ENCODE data around the gene ALG1. TPM values are rescaled to one million over a fixed set of nuclear protein-coding genes. Genes with fewer than 3 reads are reported as not detected.

The ALG1 gene
- total and polyA plus RNA-seq, 10 of the 15 experiments (the other 5 are each of a cell fraction or from before 2014, with no cell fraction given): 1.5 to 43.2 (median 23.8) TPM

DNA sequence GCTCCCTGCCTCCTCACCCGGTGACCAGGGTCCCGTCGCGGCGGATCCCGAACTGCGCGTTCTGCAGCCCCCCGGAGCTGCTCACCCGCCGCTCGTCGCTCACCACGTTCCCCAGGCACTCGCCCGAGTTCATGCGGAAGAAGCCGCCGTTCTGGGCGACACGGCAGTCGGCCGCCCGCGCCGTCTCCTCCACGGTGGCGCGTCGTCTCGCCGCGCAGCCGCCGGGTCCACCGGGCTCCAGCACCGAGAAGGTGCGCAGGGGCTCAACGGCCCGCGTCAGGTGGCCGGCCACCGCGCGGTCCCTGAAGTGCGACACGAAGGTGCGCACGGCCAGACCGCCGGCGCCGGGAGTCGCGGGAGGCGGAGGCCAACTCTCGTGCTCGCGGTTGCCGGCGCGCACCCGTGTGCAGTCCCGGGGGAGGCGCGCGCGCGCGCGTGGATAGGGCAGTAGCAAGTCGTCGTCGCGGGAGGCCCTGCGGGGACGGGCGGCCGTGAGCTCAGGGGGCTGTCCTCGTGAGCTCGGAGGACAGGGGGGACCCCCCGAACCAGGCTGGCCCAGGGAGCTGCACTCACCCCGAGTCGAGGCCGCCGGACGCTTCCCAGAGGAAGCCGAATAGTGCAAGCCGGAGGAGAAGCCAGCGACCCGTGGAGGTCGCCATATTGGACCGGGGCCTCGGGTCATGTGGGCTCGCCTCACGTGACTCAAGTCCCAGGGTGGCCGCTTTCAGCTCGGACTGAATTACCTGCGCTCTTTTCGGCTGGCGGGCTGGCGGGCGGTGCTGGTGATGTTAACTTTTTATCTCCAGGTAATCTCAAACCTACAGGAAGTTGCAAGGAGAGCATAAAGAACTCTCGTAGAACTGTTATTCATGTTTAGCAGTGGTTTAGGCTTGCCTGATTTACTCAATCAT is 38.1 kb upstream of the ALG1 start, which contains the start of gene NAGPA (continued):
- TF ChIP-seq SIX5 (IDR thresholded peaks at IDR 0.05; ENCODE audit: low read depth, low read length, severe bottlenecking) (peak; percentile 62), SREBF1 (IDR thresholded peaks at IDR 0.05; ENCODE audit: low read length) (peak; percentile 69; the same call in 1 of the 2 replicates), IKZF2 (IDR thresholded peaks at IDR 0.05) (no peak), ZBED1 (IDR thresholded peaks at IDR 0.05; ENCODE audit: borderline replicate concordance) (no peak), ZNF622 (IDR thresholded peaks at IDR 0.05) (no peak), ATF7 (IDR thresholded peaks at IDR 0.05; ENCODE audit: low read depth) (no peak), NBN (IDR thresholded peaks at IDR 0.05) (no peak; the same call in 1 of the 2 replicates), JUNB (IDR thresholded peaks at IDR 0.05) (no peak), BACH1 (IDR thresholded peaks at IDR 0.05; ENCODE audit: borderline replicate concordance) (0 out of 2 replicates have a peak, but pooled peaks have one; percentile 39), ZNF24 (IDR thresholded peaks at IDR 0.05) (0 out of 2 replicates have a peak, but pooled peaks have one; percentile 10), SPI1 (IDR thresholded peaks at IDR 0.05; ENCODE audit: borderline replicate concordance, insufficient read depth, low read depth, low read length) (no peak; the same call in 1 of the 2 replicates), KLF5 (IDR thresholded peaks at IDR 0.05; ENCODE audit: partially characterized antibody) (no peak), SMARCA5 (IDR thresholded peaks at IDR 0.05) (no peak), SRF (IDR thresholded peaks at IDR 0.05; ENCODE audit: low read depth in 2 of 2, low read length in 2 of 2) (peak in 1 of 2 experiments; percentile 66; a peak in 2 of 4 replicates), MYC (IDR thresholded peaks at IDR 0.05; ENCODE audit: insufficient read depth, insufficient read length, insufficient replicate concordance, low read length, severe bottlenecking) (no peak), PAX5 (IDR thresholded peaks at IDR 0.05; ENCODE audit: borderline replicate concordance, low read depth, low read length) (peak; percentile 42; the same call in 1 of the 2 replicates), LARP7 (IDR thresholded peaks at IDR 0.05) (peak; percentile 86), PAX8 (IDR thresholded peaks at IDR 0.05) (no peak), EZH2 (IDR thresholded peaks at IDR 0.05; ENCODE audit: borderline replicate concordance, control insufficient read depth, low read depth, low read length) (no peak)
- TF ChIP-seq, protein P1, sequence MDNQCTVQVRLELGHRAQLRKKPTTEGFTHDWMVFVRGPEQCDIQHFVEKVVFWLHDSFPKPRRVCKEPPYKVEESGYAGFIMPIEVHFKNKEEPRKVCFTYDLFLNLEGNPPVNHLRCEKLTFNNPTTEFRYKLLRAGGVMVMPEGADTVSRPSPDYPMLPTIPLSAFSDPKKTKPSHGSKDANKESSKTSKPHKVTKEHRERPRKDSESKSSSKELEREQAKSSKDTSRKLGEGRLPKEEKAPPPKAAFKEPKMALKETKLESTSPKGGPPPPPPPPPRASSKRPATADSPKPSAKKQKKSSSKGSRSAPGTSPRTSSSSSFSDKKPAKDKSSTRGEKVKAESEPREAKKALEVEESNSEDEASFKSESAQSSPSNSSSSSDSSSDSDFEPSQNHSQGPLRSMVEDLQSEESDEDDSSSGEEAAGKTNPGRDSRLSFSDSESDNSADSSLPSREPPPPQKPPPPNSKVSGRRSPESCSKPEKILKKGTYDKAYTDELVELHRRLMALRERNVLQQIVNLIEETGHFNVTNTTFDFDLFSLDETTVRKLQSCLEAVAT (IDR thresholded peaks at IDR 0.05): no peak
- TF ChIP-seq, protein P2, sequence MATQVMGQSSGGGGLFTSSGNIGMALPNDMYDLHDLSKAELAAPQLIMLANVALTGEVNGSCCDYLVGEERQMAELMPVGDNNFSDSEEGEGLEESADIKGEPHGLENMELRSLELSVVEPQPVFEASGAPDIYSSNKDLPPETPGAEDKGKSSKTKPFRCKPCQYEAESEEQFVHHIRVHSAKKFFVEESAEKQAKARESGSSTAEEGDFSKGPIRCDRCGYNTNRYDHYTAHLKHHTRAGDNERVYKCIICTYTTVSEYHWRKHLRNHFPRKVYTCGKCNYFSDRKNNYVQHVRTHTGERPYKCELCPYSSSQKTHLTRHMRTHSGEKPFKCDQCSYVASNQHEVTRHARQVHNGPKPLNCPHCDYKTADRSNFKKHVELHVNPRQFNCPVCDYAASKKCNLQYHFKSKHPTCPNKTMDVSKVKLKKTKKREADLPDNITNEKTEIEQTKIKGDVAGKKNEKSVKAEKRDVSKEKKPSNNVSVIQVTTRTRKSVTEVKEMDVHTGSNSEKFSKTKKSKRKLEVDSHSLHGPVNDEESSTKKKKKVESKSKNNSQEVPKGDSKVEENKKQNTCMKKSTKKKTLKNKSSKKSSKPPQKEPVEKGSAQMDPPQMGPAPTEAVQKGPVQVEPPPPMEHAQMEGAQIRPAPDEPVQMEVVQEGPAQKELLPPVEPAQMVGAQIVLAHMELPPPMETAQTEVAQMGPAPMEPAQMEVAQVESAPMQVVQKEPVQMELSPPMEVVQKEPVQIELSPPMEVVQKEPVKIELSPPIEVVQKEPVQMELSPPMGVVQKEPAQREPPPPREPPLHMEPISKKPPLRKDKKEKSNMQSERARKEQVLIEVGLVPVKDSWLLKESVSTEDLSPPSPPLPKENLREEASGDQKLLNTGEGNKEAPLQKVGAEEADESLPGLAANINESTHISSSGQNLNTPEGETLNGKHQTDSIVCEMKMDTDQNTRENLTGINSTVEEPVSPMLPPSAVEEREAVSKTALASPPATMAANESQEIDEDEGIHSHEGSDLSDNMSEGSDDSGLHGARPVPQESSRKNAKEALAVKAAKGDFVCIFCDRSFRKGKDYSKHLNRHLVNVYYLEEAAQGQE (IDR thresholded peaks at IDR 0.05; ENCODE audit: low read depth, low read length): peak; percentile 16; the same call in 1 of the 2 replicates
- TF ChIP-seq, protein P3, sequence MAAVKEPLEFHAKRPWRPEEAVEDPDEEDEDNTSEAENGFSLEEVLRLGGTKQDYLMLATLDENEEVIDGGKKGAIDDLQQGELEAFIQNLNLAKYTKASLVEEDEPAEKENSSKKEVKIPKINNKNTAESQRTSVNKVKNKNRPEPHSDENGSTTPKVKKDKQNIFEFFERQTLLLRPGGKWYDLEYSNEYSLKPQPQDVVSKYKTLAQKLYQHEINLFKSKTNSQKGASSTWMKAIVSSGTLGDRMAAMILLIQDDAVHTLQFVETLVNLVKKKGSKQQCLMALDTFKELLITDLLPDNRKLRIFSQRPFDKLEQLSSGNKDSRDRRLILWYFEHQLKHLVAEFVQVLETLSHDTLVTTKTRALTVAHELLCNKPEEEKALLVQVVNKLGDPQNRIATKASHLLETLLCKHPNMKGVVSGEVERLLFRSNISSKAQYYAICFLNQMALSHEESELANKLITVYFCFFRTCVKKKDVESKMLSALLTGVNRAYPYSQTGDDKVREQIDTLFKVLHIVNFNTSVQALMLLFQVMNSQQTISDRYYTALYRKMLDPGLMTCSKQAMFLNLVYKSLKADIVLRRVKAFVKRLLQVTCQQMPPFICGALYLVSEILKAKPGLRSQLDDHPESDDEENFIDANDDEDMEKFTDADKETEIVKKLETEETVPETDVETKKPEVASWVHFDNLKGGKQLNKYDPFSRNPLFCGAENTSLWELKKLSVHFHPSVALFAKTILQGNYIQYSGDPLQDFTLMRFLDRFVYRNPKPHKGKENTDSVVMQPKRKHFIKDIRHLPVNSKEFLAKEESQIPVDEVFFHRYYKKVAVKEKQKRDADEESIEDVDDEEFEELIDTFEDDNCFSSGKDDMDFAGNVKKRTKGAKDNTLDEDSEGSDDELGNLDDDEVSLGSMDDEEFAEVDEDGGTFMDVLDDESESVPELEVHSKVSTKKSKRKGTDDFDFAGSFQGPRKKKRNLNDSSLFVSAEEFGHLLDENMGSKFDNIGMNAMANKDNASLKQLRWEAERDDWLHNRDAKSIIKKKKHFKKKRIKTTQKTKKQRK (IDR thresholded peaks at IDR 0.05; ENCODE audit: low read depth, low read length): no peak

Data from GM12878 (cell line).